Measurements from ENCODE around the gene RTTN. TPM values are rescaled to one million over a fixed set of nuclear protein-coding genes. Genes with fewer than 3 reads are reported as not detected.

RTTN gene
- total RNA-seq, 1 experiment from 2014 or later = 21.5 TPM

- no peak for TF ChIP-seq MYBL2 (CRISPR knock-in tag; IDR thresholded peaks at IDR 0.05)
- no peak for TF ChIP-seq NFYB (CRISPR knock-in tag; conservative IDR thresholded peaks at IDR 0.05; ENCODE audit: low read depth)
- TF ChIP-seq AFF4 (CRISPR knock-in tag; IDR thresholded peaks at IDR 0.05; ENCODE audit: borderline replicate concordance) = no peak
- TF ChIP-seq FOXP4 (CRISPR knock-in tag; IDR thresholded peaks at IDR 0.05) = no peak
- no peak for TF ChIP-seq ZNF121 (CRISPR knock-in tag; IDR thresholded peaks at IDR 0.05)
- no peak for TF ChIP-seq SMAD4 (CRISPR knock-in tag; IDR thresholded peaks at IDR 0.05)
- no peak for TF ChIP-seq SOX15 (CRISPR knock-in tag; IDR thresholded peaks at IDR 0.05)
- no peak for TF ChIP-seq ATF1 (CRISPR knock-in tag; IDR thresholded peaks at IDR 0.05)
- Mint-ChIP-seq H3K27me3 (ENCODE audit: low read depth) (no peaks in the 10 kb centered on the region), H3K27ac (no peak overlapping the region), H3K4me1 (no peaks in the 10 kb centered on the region), H3K36me3 (no peaks in the 10 kb centered on the region), H3K4me3 (no peak overlapping the region), H3K9me3 (no peaks in the 10 kb centered on the region)
- POLR2A ChIA-PET = no interaction called here
- ATAC-seq = no peak
- no peak for DNase-seq (ENCODE audit: low spot score)
- CTCF ChIA-PET = no interaction called here
Observed at GRCh38 chr18:70041459-70042050, 163.9 kb downstream of the RTTN start.

- POLR2A ChIA-PET = no interaction called here
- TF ChIP-seq ZSCAN18 (CRISPR knock-in tag; IDR thresholded peaks at IDR 0.05) (no peak), ZNF232 (CRISPR knock-in tag; IDR thresholded peaks at IDR 0.05) (no peak), MYBL2 (CRISPR knock-in tag; IDR thresholded peaks at IDR 0.05) (no peak)
- Mint-ChIP-seq H3K27me3 (ENCODE audit: low read depth) (no peaks in the 10 kb centered on the region), H3K27ac (no peak overlapping the region), H3K4me3 (no peak overlapping the region), H3K4me1 (no peaks in the 10 kb centered on the region), H3K36me3 (0 out of 2 replicates have a peak, but pooled peaks cover 3% of the 10 kb centered on the region), H3K9me3 (peaks cover 5% of the 10 kb centered on the region)
- no peak for DNase-seq (ENCODE audit: low spot score)
- no peak for ATAC-seq
- CTCF ChIA-PET = no interaction called here
Observed at GRCh38 chr18:70039186-70039585, 166.3 kb downstream of the RTTN start.

GRCh38 chr18:70037431-70038061 is 167.9 kb downstream of the RTTN start:
- Mint-ChIP-seq H3K36me3 (0 out of 2 replicates have a peak, but pooled peaks cover 3% of the 10 kb centered on the region), H3K27me3 (ENCODE audit: low read depth) (no peaks in the 10 kb centered on the region), H3K4me1 (no peaks in the 10 kb centered on the region), H3K4me3 (no peak overlapping the region), H3K27ac (peak overlapping the region; percentile 40), H3K9me3 (peaks cover 5% of the 10 kb centered on the region)
- ATAC-seq = no peak
- POLR2A ChIA-PET = no interaction called here
- TF ChIP-seq HMGXB4 (CRISPR knock-in tag; IDR thresholded peaks at IDR 0.05) (no peak), ZNF121 (CRISPR knock-in tag; IDR thresholded peaks at IDR 0.05) (no peak), SMAD3 (CRISPR knock-in tag; IDR thresholded peaks at IDR 0.05; ENCODE audit: borderline replicate concordance) (no peak), ZNF219 (CRISPR knock-in tag; IDR thresholded peaks at IDR 0.05; ENCODE audit: borderline replicate concordance) (no peak)
- CTCF ChIA-PET = no interaction called here
- no peak for DNase-seq (ENCODE audit: low spot score)
